ENCODE measurements around the gene ACRBP. TPM values are rescaled to one million over a fixed set of nuclear protein-coding genes. Genes with fewer than 3 reads are reported as not detected.

The ACRBP gene
- total and polyA plus RNA-seq, 2 donors (not counting 1 experiment from before 2014, with no cell fraction given), result 10.7 to 12.3 TPM

DNA sequence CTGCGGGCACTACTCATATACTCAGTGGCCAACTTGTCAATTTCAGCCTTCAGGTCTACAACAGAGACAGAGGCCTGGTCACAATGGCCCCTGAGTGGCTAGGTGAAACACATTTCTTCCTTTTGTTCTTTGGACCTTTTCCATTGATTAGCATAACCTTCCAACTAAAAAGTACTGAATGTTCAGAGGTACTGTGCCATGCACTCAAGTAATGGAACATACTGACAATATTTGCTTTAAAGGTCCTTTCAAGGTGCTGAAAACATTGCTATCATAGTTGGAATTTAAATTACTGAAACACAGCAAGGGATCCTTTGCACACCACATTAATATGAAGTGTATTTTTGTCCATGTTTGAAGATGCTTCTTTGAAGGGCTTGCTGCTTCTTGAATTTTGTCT is 6.1 kb upstream of the ACRBP start:
- DNase-seq (no peak), ATAC-seq (ENCODE audit: low read depth) (no peak)
- H3K4me3 Mint-ChIP-seq, result no peak overlapping the region
- H3K4me3 ChIP-seq (ENCODE audit: control extremely low read depth in 1 of 5, extremely low read depth in 1 of 5, insufficient read depth in 1 of 5, low read depth in 2 of 5, low read length in 4 of 5), result no peak overlapping the region
- no peaks in the 10 kb centered on the region for H3K9me3 ChIP-seq (ENCODE audit: control extremely low read depth in 1 of 3, control insufficient read depth in 2 of 3, insufficient read depth in 1 of 3, low read length in 2 of 3)
- no peak overlapping the region for H3K27ac Mint-ChIP-seq
- H2AFZ ChIP-seq (ENCODE audit: insufficient read depth, low read depth, low read length, poor library complexity, severe bottlenecking), result no peak overlapping the region
- ChIA-PET POLR2A (interaction anchor here (0.7 kb wide), 1 partner anchor 213 kb away, joined by 3 read pairs; no protein-coding TSS in a partner anchor), CTCF (no interaction called here)
- peaks cover 15% of the 10 kb centered on the region for H4K20me1 ChIP-seq (ENCODE audit: control insufficient read depth, insufficient read depth, low read length, poor library complexity, severe bottlenecking)
- no peak overlapping the region for H3K27ac ChIP-seq (ENCODE audit: low read length in 2 of 2)
- intact Hi-C loops (cut with micrococcal nuclease), result no loop called here
- H3K4me1 ChIP-seq (ENCODE audit: control insufficient read depth in 2 of 2, insufficient read depth in 2 of 2, low read length in 2 of 2), result no peaks in the 10 kb centered on the region
- H3K27me3 Mint-ChIP-seq, result no peaks in the 10 kb centered on the region
- no peaks in the 10 kb centered on the region for H3K9me3 Mint-ChIP-seq (ENCODE audit: insufficient read depth)
- H3K36me3 ChIP-seq (replicated peaks in 1 of 2; ENCODE audit: control extremely low read depth in 1 of 2, control insufficient read depth in 1 of 2, extremely low read depth in 1 of 2, insufficient read depth in 2 of 2, low read length in 1 of 2), result peaks cover 3 to 64% of the 10 kb centered on the region in 2 experiments
- TF ChIP-seq EZH2 (IDR thresholded peaks at IDR 0.05; ENCODE audit: borderline replicate concordance, insufficient read depth, low read depth, low read length, poor library complexity, severe bottlenecking), result no peak
- TF ChIP-seq, protein P1, sequence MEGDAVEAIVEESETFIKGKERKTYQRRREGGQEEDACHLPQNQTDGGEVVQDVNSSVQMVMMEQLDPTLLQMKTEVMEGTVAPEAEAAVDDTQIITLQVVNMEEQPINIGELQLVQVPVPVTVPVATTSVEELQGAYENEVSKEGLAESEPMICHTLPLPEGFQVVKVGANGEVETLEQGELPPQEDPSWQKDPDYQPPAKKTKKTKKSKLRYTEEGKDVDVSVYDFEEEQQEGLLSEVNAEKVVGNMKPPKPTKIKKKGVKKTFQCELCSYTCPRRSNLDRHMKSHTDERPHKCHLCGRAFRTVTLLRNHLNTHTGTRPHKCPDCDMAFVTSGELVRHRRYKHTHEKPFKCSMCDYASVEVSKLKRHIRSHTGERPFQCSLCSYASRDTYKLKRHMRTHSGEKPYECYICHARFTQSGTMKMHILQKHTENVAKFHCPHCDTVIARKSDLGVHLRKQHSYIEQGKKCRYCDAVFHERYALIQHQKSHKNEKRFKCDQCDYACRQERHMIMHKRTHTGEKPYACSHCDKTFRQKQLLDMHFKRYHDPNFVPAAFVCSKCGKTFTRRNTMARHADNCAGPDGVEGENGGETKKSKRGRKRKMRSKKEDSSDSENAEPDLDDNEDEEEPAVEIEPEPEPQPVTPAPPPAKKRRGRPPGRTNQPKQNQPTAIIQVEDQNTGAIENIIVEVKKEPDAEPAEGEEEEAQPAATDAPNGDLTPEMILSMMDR (IDR thresholded peaks at IDR 0.05), result no peak
- peaks cover 41% of the 10 kb centered on the region for H3K79me2 ChIP-seq (ENCODE audit: control insufficient read depth, insufficient read depth, low read length)
- peaks cover 4% of the 10 kb centered on the region for H3K4me1 Mint-ChIP-seq
- no peak overlapping the region for H3K9ac ChIP-seq (ENCODE audit: low read length)
- no peaks in the 10 kb centered on the region for H3K27me3 ChIP-seq (replicated peaks in 1 of 4; ENCODE audit: control extremely low read depth in 1 of 4, control insufficient read depth in 3 of 4, insufficient read depth in 4 of 4, low read length in 3 of 4)
- WGBS (ENCODE audit: insufficient coverage), result 92% methylated on average over 1 of the region's 1 CpG
- H3K4me2 ChIP-seq (replicated peaks; ENCODE audit: low read depth, low read length, poor library complexity, severe bottlenecking), result no peak overlapping the region

- Histone ChIP-seq H3K79me2 (ENCODE audit: control insufficient read depth, insufficient read depth, low read length) (peaks cover 34% of the 10 kb centered on the region), H3K36me3 (replicated peaks in 1 of 2; ENCODE audit: control extremely low read depth in 1 of 2, control insufficient read depth in 1 of 2, extremely low read depth in 1 of 2, insufficient read depth in 2 of 2, low read length in 1 of 2) (peaks cover 3 to 64% of the 10 kb centered on the region in 2 experiments), H3K4me2 (replicated peaks; ENCODE audit: low read depth, low read length, poor library complexity, severe bottlenecking) (no peak overlapping the region), H3K27me3 (replicated peaks in 1 of 4; ENCODE audit: control extremely low read depth in 1 of 4, control insufficient read depth in 3 of 4, insufficient read depth in 4 of 4, low read length in 3 of 4) (no peaks in the 10 kb centered on the region), H3K27ac (ENCODE audit: low read length in 2 of 2) (no peak overlapping the region), H3K9me3 (ENCODE audit: control extremely low read depth in 1 of 3, control insufficient read depth in 2 of 3, insufficient read depth in 1 of 3, low read length in 2 of 3) (no peaks in the 10 kb centered on the region), H3K9ac (ENCODE audit: low read length) (no peak overlapping the region), H3K4me1 (ENCODE audit: control insufficient read depth in 2 of 2, insufficient read depth in 2 of 2, low read length in 2 of 2) (peaks cover 0 to 6% of the 10 kb centered on the region in 2 donors), H4K20me1 (ENCODE audit: control insufficient read depth, insufficient read depth, low read length, poor library complexity, severe bottlenecking) (peaks cover 13% of the 10 kb centered on the region), H2AFZ (ENCODE audit: insufficient read depth, low read depth, low read length, poor library complexity, severe bottlenecking) (no peak overlapping the region), H3K4me3 (ENCODE audit: control extremely low read depth in 1 of 5, extremely low read depth in 1 of 5, insufficient read depth in 1 of 5, low read depth in 2 of 5, low read length in 4 of 5) (no peak overlapping the region)
- DNase-seq (no peak), ATAC-seq (ENCODE audit: low read depth) (no peak)
- H3K27ac Mint-ChIP-seq, result peak overlapping the region; percentile 47
- 96% methylated on average over 5 of the region's 12 CpGs for WGBS (ENCODE audit: insufficient coverage)
- intact Hi-C loops (cut with micrococcal nuclease), result no loop called here
- no peaks in the 10 kb centered on the region for H3K9me3 Mint-ChIP-seq (ENCODE audit: insufficient read depth)
- CTCF ChIA-PET, result interaction anchor here (0.7 to 1.1 kb wide), 2 partner anchors 29 to 69 kb away, joined by 3 read pairs; no protein-coding TSS in a partner anchor
- H3K4me3 Mint-ChIP-seq, result no peak overlapping the region
- H3K4me1 Mint-ChIP-seq, result peaks cover 4% of the 10 kb centered on the region
- POLR2A ChIA-PET, result interaction anchor here (0.6 to 1.0 kb wide), 2 partner anchors 19 to 27 kb away, joined by 3 to 10 read pairs; no protein-coding TSS in a partner anchor
- no peak for TF ChIP-seq EZH2 (IDR thresholded peaks at IDR 0.05; ENCODE audit: borderline replicate concordance, insufficient read depth, low read depth, low read length, poor library complexity, severe bottlenecking)
- TF ChIP-seq, protein P1 (IDR thresholded peaks at IDR 0.05), result no peak
- H3K27me3 Mint-ChIP-seq, result no peaks in the 10 kb centered on the region
Observed at GRCh38 chr12:6652391-6652790, 5.2 kb upstream of the ACRBP start.

Measured in B cell (primary cell).